Muscle layer of duodenum (tissue), 2 donors: ENCODE data around the gene CDK2.
"Not testable (repeated sequence)": the region's sequence is repeated elsewhere in the genome, so short reads cannot be mapped to it uniquely, and the experiment has no call there.

Experiments
- H3K27ac ChIP-seq: one replicate; pipeline ENCODE4 v1.7.0; 2013; ENCODE audit warnings: mild to moderate bottlenecking, low read length
- H3K27me3 ChIP-seq: one replicate; pipeline ENCODE4 v1.7.0; 2013; ENCODE audit warnings: low read depth, mild to moderate bottlenecking, control low read depth, low read length
- H3K36me3 ChIP-seq, 2 donors: one replicate each; pipeline ENCODE4 v1.7.0; 2013; ENCODE audit warnings: low read length in 2 of 2, control low read depth in 1 of 2, mild to moderate bottlenecking in 1 of 2; ENCODE audit not compliant: insufficient read depth in 2 of 2, control insufficient read depth in 1 of 2
- H3K4me1 ChIP-seq, 2 donors: one replicate each; pipeline ENCODE4 v1.7.0; 2013; ENCODE audit warnings: low read length in 2 of 2, mild to moderate bottlenecking in 2 of 2, control low read depth in 1 of 2, moderate library complexity in 1 of 2; ENCODE audit not compliant: insufficient read depth in 2 of 2, control insufficient read depth in 1 of 2
- H3K4me3 ChIP-seq, 2 donors: one replicate each; pipeline ENCODE4 v1.7.0; 2013; ENCODE audit warnings: low read length in 2 of 2, low read depth in 1 of 2, mild to moderate bottlenecking in 1 of 2
- H3K9me3 ChIP-seq, 2 donors: one replicate each; pipeline ENCODE4 v1.7.0; 2013; ENCODE audit warnings: low read length in 2 of 2, control low read depth in 1 of 2, mild to moderate bottlenecking in 1 of 2; ENCODE audit not compliant: control insufficient read depth in 1 of 2
- donor health status: healthy.

The CDK2 gene

DNA sequence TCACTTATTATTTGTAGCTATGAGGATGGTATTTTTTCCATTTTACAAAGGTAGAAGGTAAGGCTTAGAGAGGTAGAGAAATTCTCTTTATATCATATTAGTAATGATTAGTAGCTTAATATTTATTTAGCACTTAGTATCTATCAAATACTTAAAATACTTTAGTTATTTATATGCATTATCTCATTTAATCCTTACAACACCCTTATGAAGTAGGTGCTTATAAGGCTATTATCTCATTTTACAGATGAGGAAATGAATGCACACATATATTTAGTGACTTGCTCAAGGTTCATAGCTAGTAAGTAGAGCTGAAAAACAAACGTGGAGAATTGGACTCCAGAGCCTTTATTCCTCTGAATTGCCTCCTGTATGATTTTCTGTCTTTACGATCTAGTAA is 18.2 kb downstream of the CDK2 start:
- Histone ChIP-seq H3K4me3 (no peak overlapping the region), H3K4me1 (no peaks in the 10 kb centered on the region), H3K36me3 (peaks cover 21 to 29% of the 10 kb centered on the region in 2 donors), H3K27ac (no peak overlapping the region), H3K9me3 (no peaks in the 10 kb centered on the region), H3K27me3 (no peaks in the 10 kb centered on the region)

- no peaks in the 10 kb centered on the region for H3K9me3 ChIP-seq
- no peak overlapping the region for H3K4me3 ChIP-seq
- H3K27me3 ChIP-seq: no peaks in the 10 kb centered on the region
- no peaks in the 10 kb centered on the region for H3K4me1 ChIP-seq
- no peak overlapping the region for H3K27ac ChIP-seq
- peaks cover 23 to 34% of the 10 kb centered on the region in 2 donors for H3K36me3 ChIP-seq
Observed at GRCh38 chr12:55985341-55985740, 18.7 kb downstream of the CDK2 start.

GRCh38 chr12:55985976-55986375 is 19.3 kb downstream of the CDK2 start:
- H3K27me3 ChIP-seq, H3K4me1 ChIP-seq, H3K9me3 ChIP-seq, H3K27ac ChIP-seq, H3K4me3 ChIP-seq: not testable (repeated sequence)
- peaks cover 30 to 40% of the 10 kb centered on the region in 2 donors for H3K36me3 ChIP-seq

- peaks cover 41 to 61% of the 10 kb centered on the region in 2 donors for H3K36me3 ChIP-seq
Observed at GRCh38 chr12:55991110-55991509, 24.5 kb downstream of the CDK2 start.

DNA sequence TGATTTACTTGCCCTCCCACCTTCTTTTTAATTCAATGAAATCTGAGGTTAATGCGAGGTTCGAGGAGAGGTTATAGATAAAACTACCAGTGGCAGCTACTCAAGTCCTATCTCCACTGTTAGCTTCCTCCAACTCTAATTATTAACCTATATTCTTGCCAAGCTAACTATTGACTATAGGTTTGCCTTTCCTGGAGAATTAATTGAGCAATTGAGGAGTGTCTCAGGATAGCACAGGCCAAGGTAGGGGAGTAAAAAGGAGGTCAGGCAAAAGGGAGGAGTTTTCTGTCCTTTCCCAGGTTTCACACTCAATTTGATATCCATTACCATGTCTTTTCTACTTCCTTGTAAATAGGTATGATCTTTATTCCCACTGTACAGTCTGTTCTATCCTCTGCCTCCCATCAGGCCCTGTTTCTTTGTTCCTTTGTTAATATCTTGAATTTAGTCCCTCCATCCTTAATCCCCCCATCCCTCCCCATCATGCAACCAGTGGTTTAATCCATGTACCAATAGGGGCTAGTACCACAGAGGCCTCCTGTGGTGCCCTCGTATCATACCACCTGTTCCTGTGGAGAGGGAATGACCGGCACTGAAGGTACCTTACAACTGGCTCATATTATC is 26.7 kb downstream of the CDK2 start:
- Histone ChIP-seq H3K4me1 (peaks cover 3 to 16% of the 10 kb centered on the region in 2 donors), H3K27ac (peak overlapping the region; percentile 27), H3K27me3 (no peaks in the 10 kb centered on the region), H3K9me3 (no peaks in the 10 kb centered on the region), H3K4me3 (no peak overlapping the region), H3K36me3 (peaks cover 40 to 53% of the 10 kb centered on the region in 2 donors)

More at GRCh38 chr12:55991110-55991509, 24.5 kb downstream of the CDK2 start:
- no peaks in the 10 kb centered on the region for H3K9me3 ChIP-seq
- H3K4me1 ChIP-seq: peaks cover 0 to 3% of the 10 kb centered on the region in 2 donors
- no peaks in the 10 kb centered on the region for H3K27me3 ChIP-seq
- no peak overlapping the region for H3K27ac ChIP-seq
- no peak overlapping the region for H3K4me3 ChIP-seq

DNA sequence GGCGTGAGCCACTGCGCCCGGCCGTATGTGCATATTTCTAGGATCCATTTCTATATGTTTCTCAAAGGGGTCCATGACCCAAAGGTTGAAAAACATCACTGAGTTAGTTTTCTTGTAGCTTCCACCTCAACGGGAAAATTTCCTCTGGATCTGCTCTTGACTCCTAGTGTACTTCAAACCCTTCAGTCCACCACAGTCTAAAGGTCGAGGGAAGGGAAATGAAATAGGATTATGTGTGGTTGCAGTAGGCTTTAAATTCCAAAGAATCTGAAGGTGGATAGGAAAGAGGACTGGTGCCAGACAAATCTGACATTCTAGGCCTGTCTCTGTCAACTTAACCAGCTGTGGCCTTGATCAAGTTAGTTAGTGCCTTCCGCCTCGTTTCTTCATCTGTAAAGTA is 28.7 kb downstream of the CDK2 start:
- Histone ChIP-seq H3K9me3 (no peaks in the 10 kb centered on the region), H3K4me3 (no peak overlapping the region), H3K36me3 (peaks cover 34 to 41% of the 10 kb centered on the region in 2 donors), H3K4me1 (peaks cover 3 to 18% of the 10 kb centered on the region in 2 donors), H3K27ac (no peak overlapping the region), H3K27me3 (no peaks in the 10 kb centered on the region)

- peaks cover 25 to 32% of the 10 kb centered on the region in 2 donors for H3K36me3 ChIP-seq
- H3K4me1 ChIP-seq: peaks cover 3 to 18% of the 10 kb centered on the region in 2 donors
- no peaks in the 10 kb centered on the region for H3K27me3 ChIP-seq
- H3K27ac ChIP-seq: peak overlapping the region; percentile 88
- H3K9me3 ChIP-seq: no peaks in the 10 kb centered on the region
- H3K4me3 ChIP-seq: peak overlapping the region; percentile 89 to 94
Observed at GRCh38 chr12:55996201-55996714, 29.6 kb downstream of the CDK2 start.

DNA sequence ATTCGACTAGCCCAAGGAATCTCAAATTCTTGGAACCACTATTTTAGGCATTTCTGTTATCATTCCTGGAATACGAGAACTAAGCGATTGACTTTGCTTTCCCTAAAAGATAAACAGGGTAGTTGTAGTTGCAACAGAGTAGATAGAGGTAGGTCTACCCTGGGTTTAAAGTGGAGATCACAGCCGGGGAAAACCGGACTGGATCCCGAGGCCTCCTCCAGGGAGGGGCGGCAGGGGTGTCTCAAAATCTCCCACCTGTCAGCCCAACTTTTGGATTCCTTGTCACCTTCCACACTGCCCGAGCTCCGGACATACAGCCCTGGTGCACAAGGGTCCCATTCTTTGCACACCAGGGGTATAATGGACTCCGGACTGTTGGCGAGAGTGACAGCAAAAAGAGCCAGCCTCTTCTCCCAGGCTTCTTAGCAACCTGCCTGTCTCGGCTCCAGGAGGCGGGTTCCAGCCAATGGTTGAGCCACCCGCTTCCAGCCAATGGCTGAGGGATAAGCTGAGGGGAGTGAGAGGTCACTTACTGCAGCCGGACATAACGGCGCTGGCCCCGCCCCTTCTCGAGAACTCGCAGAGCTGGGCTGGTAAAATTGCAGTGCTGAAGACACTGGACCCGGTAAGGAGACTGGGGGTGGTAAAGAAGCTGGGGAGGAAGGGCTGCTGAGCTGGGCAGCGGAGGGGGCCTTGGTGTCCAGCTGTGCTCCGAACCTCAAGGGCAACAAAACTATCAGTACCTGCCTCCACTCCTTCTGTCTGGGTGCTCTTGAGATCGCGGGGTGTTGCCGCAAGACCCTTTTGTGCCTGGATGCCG is 30.3 kb downstream of the CDK2 start, which contains the start of gene SUOX:
Gene SUOX (plus strand): TSS at position 562 of the 820 bp plus-strand sequence. CDS start 4,946 bp downstream, outside the sequence.
- peaks cover 3 to 18% of the 10 kb centered on the region in 2 donors for H3K4me1 ChIP-seq
- peak within 1 kb of the TSS; percentile 89 to 94 for H3K4me3 ChIP-seq
- H3K36me3 ChIP-seq: peaks cover 24 to 29% of the 10 kb centered on the region in 2 donors
- H3K27me3 ChIP-seq: no peaks in the 10 kb centered on the region
- H3K9me3 ChIP-seq: no peaks in the 10 kb centered on the region
- H3K27ac ChIP-seq: peak within 1 kb of the TSS; percentile 88

DNA sequence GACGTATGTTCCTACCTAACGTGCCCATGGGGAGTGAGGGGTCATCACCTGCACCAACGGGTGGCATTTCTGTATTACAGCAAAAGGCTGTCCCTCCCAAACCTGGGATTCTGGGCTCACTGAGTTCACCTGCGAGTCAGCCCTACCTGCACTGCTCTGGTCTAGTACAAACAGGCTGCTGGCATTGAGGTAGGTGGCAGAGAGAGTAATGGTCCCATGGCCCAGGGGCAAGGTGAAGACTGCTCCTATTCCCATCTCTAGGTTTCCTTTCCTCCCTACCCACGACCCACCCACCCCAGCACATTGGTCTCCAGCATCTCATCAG is 30.9 kb downstream of the CDK2 start:
- H3K4me1 ChIP-seq: peaks cover 3 to 18% of the 10 kb centered on the region in 2 donors
- peaks cover 24 to 29% of the 10 kb centered on the region in 2 donors for H3K36me3 ChIP-seq
- H3K27ac ChIP-seq: peak overlapping the region; percentile 88
- H3K9me3 ChIP-seq: no peaks in the 10 kb centered on the region
- H3K27me3 ChIP-seq: no peaks in the 10 kb centered on the region
- H3K4me3 ChIP-seq: peak overlapping the region; percentile 89 to 94

GRCh38 chr12:55999522-55999921 is 32.9 kb downstream of the CDK2 start:
- Histone ChIP-seq H3K36me3 (peaks cover 20 to 26% of the 10 kb centered on the region in 2 donors), H3K4me1 (peaks cover 3 to 18% of the 10 kb centered on the region in 2 donors)
- H3K9me3 ChIP-seq: not testable (repeated sequence)

GRCh38 chr12:55999999-56000540 is 33.4 kb downstream of the CDK2 start:
- Histone ChIP-seq H3K4me1 (peaks cover 3 to 18% of the 10 kb centered on the region in 2 donors), H3K36me3 (peaks cover 22 to 28% of the 10 kb centered on the region in 2 donors)
- not testable (repeated sequence) for H3K9me3 ChIP-seq, H3K27me3 ChIP-seq, H3K27ac ChIP-seq, H3K4me3 ChIP-seq

More at GRCh38 chr12:55999522-55999921, 32.9 kb downstream of the CDK2 start:
- H3K27ac ChIP-seq, H3K4me3 ChIP-seq, H3K27me3 ChIP-seq: not testable (repeated sequence)
